ENCODE data around the gene PYGL.

DNA sequence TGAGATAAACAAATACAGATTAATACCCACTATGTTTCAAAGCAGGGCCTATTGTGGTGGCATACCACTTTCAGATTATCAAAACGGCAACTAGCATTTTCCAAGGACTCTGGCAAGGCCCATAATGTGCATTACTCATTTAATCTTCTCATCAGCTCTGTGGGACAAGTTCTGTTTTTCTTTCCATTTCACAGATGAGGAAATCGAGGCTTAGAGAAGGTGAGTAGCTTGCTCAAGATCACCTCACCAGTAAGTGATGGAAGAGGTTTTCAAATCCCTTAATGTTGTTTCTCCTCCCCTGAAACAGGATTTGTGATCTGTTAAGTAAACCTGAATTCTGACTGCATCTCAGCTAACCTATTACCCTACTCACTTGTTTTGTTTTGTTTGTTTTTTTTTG is 3.9 kb upstream of the PYGL start:
- TF ChIP-seq, protein P1, sequence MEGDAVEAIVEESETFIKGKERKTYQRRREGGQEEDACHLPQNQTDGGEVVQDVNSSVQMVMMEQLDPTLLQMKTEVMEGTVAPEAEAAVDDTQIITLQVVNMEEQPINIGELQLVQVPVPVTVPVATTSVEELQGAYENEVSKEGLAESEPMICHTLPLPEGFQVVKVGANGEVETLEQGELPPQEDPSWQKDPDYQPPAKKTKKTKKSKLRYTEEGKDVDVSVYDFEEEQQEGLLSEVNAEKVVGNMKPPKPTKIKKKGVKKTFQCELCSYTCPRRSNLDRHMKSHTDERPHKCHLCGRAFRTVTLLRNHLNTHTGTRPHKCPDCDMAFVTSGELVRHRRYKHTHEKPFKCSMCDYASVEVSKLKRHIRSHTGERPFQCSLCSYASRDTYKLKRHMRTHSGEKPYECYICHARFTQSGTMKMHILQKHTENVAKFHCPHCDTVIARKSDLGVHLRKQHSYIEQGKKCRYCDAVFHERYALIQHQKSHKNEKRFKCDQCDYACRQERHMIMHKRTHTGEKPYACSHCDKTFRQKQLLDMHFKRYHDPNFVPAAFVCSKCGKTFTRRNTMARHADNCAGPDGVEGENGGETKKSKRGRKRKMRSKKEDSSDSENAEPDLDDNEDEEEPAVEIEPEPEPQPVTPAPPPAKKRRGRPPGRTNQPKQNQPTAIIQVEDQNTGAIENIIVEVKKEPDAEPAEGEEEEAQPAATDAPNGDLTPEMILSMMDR (IDR thresholded peaks at IDR 0.05) = no peak
- no peak for TF ChIP-seq POLR2A (IDR thresholded peaks at IDR 0.05)
- no peak for TF ChIP-seq EP300 (IDR thresholded peaks at IDR 0.05)
- no peak for TF ChIP-seq POLR2AphosphoS5 (IDR thresholded peaks at IDR 0.05)
